Hepatocyte (in vitro differentiated cells): ENCODE data around the gene PDXDC1. TPM values are rescaled to one million over a fixed set of nuclear protein-coding genes. Genes with fewer than 3 reads are reported as not detected.
A peak's percentile ranks its signal among the peaks of the same experiment; 100 is the strongest.
"Not testable (repeated sequence)": the region's sequence is repeated elsewhere in the genome, so short reads cannot be mapped to it uniquely, and the experiment has no call there.

Source experiments
- DNase-seq: peaks from one replicate; pipeline ENCODE4 v3.0.0-alpha.2; 2016; ENCODE audit warnings: low spot score
- H2AFZ ChIP-seq: fragments of 200-600 bp; sonication (generic); 2 replicates; pipeline ENCODE4 v1.6.0; 2016; ENCODE audit warnings: antibody characterized with exemption, mild to moderate bottlenecking
- H3K27ac ChIP-seq: fragments of 200-600 bp; sonication (generic); 2 replicates; pipeline ENCODE4 v1.5.1; 2016; ENCODE audit warnings: mild to moderate bottlenecking
- H3K27me3 ChIP-seq: fragments of 200-600 bp; sonication (generic); 2 replicates; pipeline ENCODE4 v1.6.1; 2016
- H3K36me3 ChIP-seq: fragments of 200-600 bp; sonication (generic); replicated peaks from 2 replicates; pipeline ENCODE4 v1.5.1; 2016; ENCODE audit warnings: low read depth; ENCODE audit not compliant: insufficient read depth
- H3K4me1 ChIP-seq: fragments of 200-600 bp; sonication (generic); 2 replicates; pipeline ENCODE4 v1.5.1; 2016; ENCODE audit warnings: mild to moderate bottlenecking, moderate library complexity; ENCODE audit not compliant: insufficient read depth
- H3K4me2 ChIP-seq: fragments of 200-600 bp; sonication (generic); 2 replicates; pipeline ENCODE4 v1.6.0; 2016
- H3K4me3 ChIP-seq: fragments of 200-600 bp; sonication (generic); 2 replicates; pipeline ENCODE4 v1.5.1; 2016; ENCODE audit warnings: mild to moderate bottlenecking
- H3K79me2 ChIP-seq: fragments of 200-600 bp; sonication (generic); 2 replicates; pipeline ENCODE4 v1.6.0; 2017; ENCODE audit warnings: mild to moderate bottlenecking
- H3K9me2 ChIP-seq: fragments of 200-600 bp; sonication (generic); replicated peaks from 2 replicates; pipeline ENCODE4 v1.6.0; 2017; ENCODE audit warnings: mild to moderate bottlenecking; ENCODE audit not compliant: insufficient read depth
- H3K9me3 ChIP-seq: fragments of 200-600 bp; sonication (generic); 2 replicates; pipeline ENCODE4 v1.5.1; 2016; ENCODE audit warnings: low read depth, mild to moderate bottlenecking
- H4K20me1 ChIP-seq: fragments of 200-600 bp; sonication (generic); 2 replicates; pipeline ENCODE4 v1.6.0; 2016; ENCODE audit warnings: mild to moderate bottlenecking; ENCODE audit not compliant: insufficient read depth, poor library complexity, severe bottlenecking
- CTCF ChIP-seq: fragments of 200-600 bp; sonication (generic); IDR thresholded peaks from 2 replicates; pipeline ENCODE4 v1.5.1; 2016; ENCODE audit warnings: antibody characterized with exemption, mild to moderate bottlenecking; ENCODE audit not compliant: poor library complexity
- EZH2phosphoT487 ChIP-seq: fragments of 200-600 bp; sonication (generic); IDR thresholded peaks from one replicate; pipeline ENCODE4 v1.6.1; 2018; ENCODE audit warnings: antibody characterized with exemption, mild to moderate bottlenecking, low read depth, moderate library complexity; ENCODE audit not compliant: unreplicated experiment, severe bottlenecking
- WGBS: methylation state at CpG from one replicate; pipeline ENCODE4 v1.1.6; 2016; ENCODE audit warnings: low lambda C conversion rate; ENCODE audit errors: missing lambda C conversion rate; 5-methylcytosine and 5-hydroxymethylcytosine counted together
- polyA plus RNA-seq: library from polyadenylated mRNA; unstranded; fragments of >200 nt; fragmentation: Nextera tagmentation; extraction: Ambion mirVana; gene quantifications from 2 replicates; pipeline ENCODE4 v1.2.1, GENCODE V29; 2016
- total RNA-seq: library from RNA; depleted of rRNA; stranded (reverse); fragments of >200 nt; gene quantifications from 2 replicates; pipeline ENCODE4 v1.2.3, GENCODE V29; 2014

The PDXDC1 gene
- total and polyA plus RNA-seq, 2 experiments from 2014 or later = 141 to 146 TPM

- not testable (repeated sequence) for H3K4me3 ChIP-seq, H2AFZ ChIP-seq, H3K4me1 ChIP-seq, H3K4me2 ChIP-seq, H3K27me3 ChIP-seq, H3K79me2 ChIP-seq, DNase-seq, H4K20me1 ChIP-seq, H3K27ac ChIP-seq, H3K9me2 ChIP-seq, H3K9me3 ChIP-seq, H3K36me3 ChIP-seq
- 97% methylated on average over 5 of the region's 8 CpGs for WGBS
These were observed 91.9 kb downstream of the PDXDC1 start for GRCh38 chr16:15066690-15067089.

- not testable (repeated sequence) for H3K79me2 ChIP-seq
These were observed 96.2 kb downstream of the PDXDC1 start for GRCh38 chr16:15071013-15071412.

GRCh38 chr16:15071916-15072769 lies 97.3 kb downstream of the PDXDC1 start:
- not testable (repeated sequence) for H4K20me1 ChIP-seq, H3K36me3 ChIP-seq, H3K4me1 ChIP-seq, H2AFZ ChIP-seq, DNase-seq, H3K79me2 ChIP-seq, H3K9me3 ChIP-seq, H3K4me3 ChIP-seq, H3K27ac ChIP-seq, H3K27me3 ChIP-seq, H3K4me2 ChIP-seq, H3K9me2 ChIP-seq
- peak; percentile 25 for TF ChIP-seq CTCF
- 70% methylated on average over 15 of the region's 16 CpGs for WGBS

More at GRCh38 chr16:15071013-15071412, 96.2 kb downstream of the PDXDC1 start:
- H3K27me3 ChIP-seq, H4K20me1 ChIP-seq, H2AFZ ChIP-seq, DNase-seq, H3K9me2 ChIP-seq, H3K27ac ChIP-seq, H3K4me2 ChIP-seq, H3K4me1 ChIP-seq, H3K4me3 ChIP-seq, H3K9me3 ChIP-seq, H3K36me3 ChIP-seq: not testable (repeated sequence)
- WGBS = 97% methylated on average over 4 of the region's 4 CpGs

GRCh38 chr16:15073101-15073500 lies 98.3 kb downstream of the PDXDC1 start:
- H3K27me3 ChIP-seq = no peaks in the 10 kb centered on the region
- no peaks in the 10 kb centered on the region for H3K9me2 ChIP-seq
- peaks cover 3% of the 10 kb centered on the region for H3K36me3 ChIP-seq
- DNase-seq = no peak
- no peaks in the 10 kb centered on the region for H3K4me1 ChIP-seq
- H3K27ac ChIP-seq = no peak overlapping the region
- no peak overlapping the region for H3K4me2 ChIP-seq
- H4K20me1 ChIP-seq = no peaks in the 10 kb centered on the region
- WGBS = 92% methylated on average over 6 of the region's 6 CpGs
- no peak overlapping the region for H3K4me3 ChIP-seq
- H3K9me3 ChIP-seq = no peaks in the 10 kb centered on the region
- no peaks in the 10 kb centered on the region for H3K79me2 ChIP-seq
- TF ChIP-seq EZH2phosphoT487 = no peak
- no peak overlapping the region for H2AFZ ChIP-seq

GRCh38 chr16:15076161-15076560 lies 101.3 kb downstream of the PDXDC1 start:
- not testable (repeated sequence) for H3K9me3 ChIP-seq, H3K79me2 ChIP-seq, H3K4me2 ChIP-seq, H3K27ac ChIP-seq, H4K20me1 ChIP-seq, H3K4me1 ChIP-seq, H3K9me2 ChIP-seq, H3K27me3 ChIP-seq, DNase-seq, H3K4me3 ChIP-seq, H2AFZ ChIP-seq, H3K36me3 ChIP-seq
- 96% methylated on average over 2 of the region's 2 CpGs for WGBS

GRCh38 chr16:15080883-15081282 lies 106.1 kb downstream of the PDXDC1 start:
- H3K4me1 ChIP-seq, H2AFZ ChIP-seq, H3K4me3 ChIP-seq, H3K36me3 ChIP-seq, DNase-seq, H3K9me2 ChIP-seq, H3K27me3 ChIP-seq, H3K4me2 ChIP-seq, H3K9me3 ChIP-seq, H3K79me2 ChIP-seq, H3K27ac ChIP-seq, H4K20me1 ChIP-seq: not testable (repeated sequence)
- WGBS = 100% methylated on average over 1 of the region's 1 CpG

- not testable (repeated sequence) for H3K27me3 ChIP-seq, H3K9me2 ChIP-seq, H3K27ac ChIP-seq, H4K20me1 ChIP-seq, H3K4me3 ChIP-seq, H3K4me2 ChIP-seq, DNase-seq, H3K9me3 ChIP-seq, H3K36me3 ChIP-seq, H2AFZ ChIP-seq, H3K4me1 ChIP-seq, H3K79me2 ChIP-seq
- WGBS = 100% methylated on average over 3 of the region's 3 CpGs
These were observed 108.0 kb downstream of the PDXDC1 start for GRCh38 chr16:15082788-15083187.

- not testable (repeated sequence) for H3K27ac ChIP-seq, H3K4me1 ChIP-seq, H3K9me3 ChIP-seq, DNase-seq, H3K4me2 ChIP-seq, H3K4me3 ChIP-seq, H3K9me2 ChIP-seq, H3K27me3 ChIP-seq, H4K20me1 ChIP-seq, H2AFZ ChIP-seq, H3K36me3 ChIP-seq
- peaks cover 20% of the 10 kb centered on the region for H3K79me2 ChIP-seq
- WGBS = 85% methylated on average over 1 of the region's 1 CpG
These were observed 115.9 kb downstream of the PDXDC1 start for GRCh38 chr16:15090663-15091269.
